Panc1 (cell line): ENCODE measurements around the gene MYCBPAP. TPM values are rescaled to one million over a fixed set of nuclear protein-coding genes. Genes with fewer than 3 reads are reported as not detected.

Experiments
- ATAC-seq: fragments of 200-7000 bp; cut with Tn5 transposase; 2 replicates; pipeline ENCODE4 v1.9.1; 2020; ENCODE audit warnings: mild to moderate bottlenecking, moderate library complexity
- BruUV-seq: library from RNA; stranded (reverse); fragments of 400-500 nt; replicated peaks from 2 replicates; lab custom pipeline; 2021; lab: Mats Ljungman, UMichigan
- CTCF ChIA-PET: fragments of 300-600 bp; sonication (Branson Sonifier 250); formaldehyde crosslinking; loops from one replicate; lab custom pipeline; 2022; ENCODE audit warnings: antibody characterized with exemption; lab: Charles Lee
- POLR2A ChIA-PET: fragments of 300-600 bp; sonication (Branson Sonifier 250); formaldehyde crosslinking; loops from one replicate; lab custom pipeline; 2022; ENCODE audit warnings: antibody characterized with exemption; lab: Charles Lee
- DNase-seq: peaks from one replicate; pipeline ENCODE4 v3.0.0-alpha.2; 2010; ENCODE audit warnings: low read depth, low spot score
- H3K27ac ChIP-seq: 2 replicates; pipeline ENCODE4 v1.5.1; 2011; ENCODE audit warnings: mild to moderate bottlenecking, low read length, inconsistent platforms
- H3K27me3 ChIP-seq: fragments of 200-500 bp; sonication (Bioruptor generic); 2 replicates; pipeline ENCODE4 v1.6.0; 2014; ENCODE audit warnings: low read length, inconsistent platforms; ENCODE audit not compliant: control insufficient read depth, insufficient read depth
- H3K36me3 ChIP-seq: fragments of 200-500 bp; sonication (Bioruptor generic); 2 replicates; pipeline ENCODE4 v1.5.1; 2014; ENCODE audit warnings: inconsistent platforms, mild to moderate bottlenecking, low read length, moderate library complexity; ENCODE audit not compliant: control insufficient read depth, insufficient read depth
- H3K4me1 ChIP-seq: 2 replicates; pipeline ENCODE4 v1.5.1; 2011; ENCODE audit warnings: inconsistent platforms, mild to moderate bottlenecking, low read length, moderate library complexity; ENCODE audit not compliant: control insufficient read depth, insufficient read depth
- H3K4me3 ChIP-seq, 2 experiments: 2 replicates each; pipeline ENCODE4 v1.5.1; 2011 to 2012; ENCODE audit warnings: low read depth in 2 of 2, low read length in 2 of 2, mild to moderate bottlenecking in 2 of 2, inconsistent platforms in 1 of 2, moderate library complexity in 1 of 2
- H3K9me3 ChIP-seq: fragments of 200-500 bp; sonication (Bioruptor generic); 2 replicates; pipeline ENCODE4 v1.5.1; 2014; ENCODE audit warnings: low read depth, mild to moderate bottlenecking, inconsistent platforms, low read length, moderate library complexity; ENCODE audit not compliant: control insufficient read depth, insufficient read depth
- POLR2AphosphoS5 ChIP-seq: IDR thresholded peaks from 2 replicates; pipeline ENCODE4 v1.6.1; 2012; ENCODE audit warnings: mild to moderate bottlenecking, low read depth, low read length, moderate library complexity
- SIN3A ChIP-seq: IDR thresholded peaks from 2 replicates; pipeline ENCODE4 v1.6.1; 2012; ENCODE audit warnings: low read depth, mild to moderate bottlenecking, low read length, moderate library complexity, borderline replicate concordance; ENCODE audit not compliant: insufficient read depth
- TCF7L2 ChIP-seq: IDR thresholded peaks from 2 replicates; pipeline ENCODE4 v1.6.1; 2011; ENCODE audit warnings: mild to moderate bottlenecking, low read depth, low read length, inconsistent platforms
- in situ Hi-C: cut with HindIII; loops from 2 replicates; pipeline ENCODE4 v1.10.0; 2016; ENCODE audit warnings: low sequenced_read_pairs, low pct_unique_long_range_greater_than_20kb
- intact Hi-C: fragments of 100-400 bp; cut with micrococcal nuclease; formaldehyde crosslinking; loops from one replicate; pipeline ENCODE4 v1.10.0; 2022; ENCODE audit not compliant: unreplicated experiment
- total RNA-seq: library from RNA; stranded (reverse); gene quantifications from one replicate; pipeline ENCODE4 v1.2.1, GENCODE V29; 2021; ENCODE audit not compliant: unreplicated experiment
- TF ChIP-seq, protein P1 (sequence below): fragments of 450-650 bp; IDR thresholded peaks from 2 replicates; pipeline ENCODE4 v1.5.1; 2017; ENCODE audit warnings: mild to moderate bottlenecking
- TF ChIP-seq, protein P2 (sequence below), 2 experiments: IDR thresholded peaks; 2 replicates each; pipeline ENCODE4 v1.6.1; 2011 to 2012; ENCODE audit warnings: low read depth in 2 of 2, control low read depth in 1 of 2, low read length in 1 of 2, mild to moderate bottlenecking in 1 of 2, moderate library complexity in 1 of 2; ENCODE audit not compliant: insufficient read depth in 1 of 2

MYCBPAP gene
- total RNA-seq, 1 experiment from 2014 or later: 2.2 TPM

DNA sequence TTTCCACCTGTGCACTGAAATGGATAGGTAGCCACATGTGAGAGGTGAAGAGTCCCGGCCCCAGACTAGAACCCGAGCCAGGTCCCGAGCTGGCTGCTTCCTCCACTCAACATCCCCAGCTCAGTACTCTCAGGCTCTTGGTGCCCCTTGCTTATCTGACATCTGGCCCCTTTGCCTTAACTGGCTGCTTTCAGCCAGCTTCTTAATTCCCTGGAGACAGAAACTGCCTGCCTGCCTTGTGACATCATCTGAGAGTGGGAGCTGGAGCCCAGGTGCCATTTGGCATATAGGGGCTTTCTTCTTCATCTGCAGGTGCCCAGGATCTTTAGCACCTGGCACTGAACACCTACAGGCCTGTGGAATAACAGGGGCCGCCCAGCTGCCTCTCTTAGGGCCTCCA, 48.5 kb upstream of the MYCBPAP start:
- ChIA-PET CTCF (no interaction called here), POLR2A (no interaction called here)
- no peak overlapping the region for H3K27ac ChIP-seq
- TF ChIP-seq SIN3A (no peak), TCF7L2 (no peak), POLR2AphosphoS5 (no peak)
- TF ChIP-seq, protein P1, sequence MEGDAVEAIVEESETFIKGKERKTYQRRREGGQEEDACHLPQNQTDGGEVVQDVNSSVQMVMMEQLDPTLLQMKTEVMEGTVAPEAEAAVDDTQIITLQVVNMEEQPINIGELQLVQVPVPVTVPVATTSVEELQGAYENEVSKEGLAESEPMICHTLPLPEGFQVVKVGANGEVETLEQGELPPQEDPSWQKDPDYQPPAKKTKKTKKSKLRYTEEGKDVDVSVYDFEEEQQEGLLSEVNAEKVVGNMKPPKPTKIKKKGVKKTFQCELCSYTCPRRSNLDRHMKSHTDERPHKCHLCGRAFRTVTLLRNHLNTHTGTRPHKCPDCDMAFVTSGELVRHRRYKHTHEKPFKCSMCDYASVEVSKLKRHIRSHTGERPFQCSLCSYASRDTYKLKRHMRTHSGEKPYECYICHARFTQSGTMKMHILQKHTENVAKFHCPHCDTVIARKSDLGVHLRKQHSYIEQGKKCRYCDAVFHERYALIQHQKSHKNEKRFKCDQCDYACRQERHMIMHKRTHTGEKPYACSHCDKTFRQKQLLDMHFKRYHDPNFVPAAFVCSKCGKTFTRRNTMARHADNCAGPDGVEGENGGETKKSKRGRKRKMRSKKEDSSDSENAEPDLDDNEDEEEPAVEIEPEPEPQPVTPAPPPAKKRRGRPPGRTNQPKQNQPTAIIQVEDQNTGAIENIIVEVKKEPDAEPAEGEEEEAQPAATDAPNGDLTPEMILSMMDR: no peak
- BruUV-seq: no TSS peak
- ATAC-seq (no peak), DNase-seq (no peak)
- intact Hi-C loops: no loop called here
- no peak overlapping the region for H3K4me3 ChIP-seq
- H3K9me3 ChIP-seq: no peaks in the 10 kb centered on the region
- in situ Hi-C loops: no loop called here
- H3K27me3 ChIP-seq: no peaks in the 10 kb centered on the region
- no peaks in the 10 kb centered on the region for H3K4me1 ChIP-seq
- no peaks in the 10 kb centered on the region for H3K36me3 ChIP-seq

DNA sequence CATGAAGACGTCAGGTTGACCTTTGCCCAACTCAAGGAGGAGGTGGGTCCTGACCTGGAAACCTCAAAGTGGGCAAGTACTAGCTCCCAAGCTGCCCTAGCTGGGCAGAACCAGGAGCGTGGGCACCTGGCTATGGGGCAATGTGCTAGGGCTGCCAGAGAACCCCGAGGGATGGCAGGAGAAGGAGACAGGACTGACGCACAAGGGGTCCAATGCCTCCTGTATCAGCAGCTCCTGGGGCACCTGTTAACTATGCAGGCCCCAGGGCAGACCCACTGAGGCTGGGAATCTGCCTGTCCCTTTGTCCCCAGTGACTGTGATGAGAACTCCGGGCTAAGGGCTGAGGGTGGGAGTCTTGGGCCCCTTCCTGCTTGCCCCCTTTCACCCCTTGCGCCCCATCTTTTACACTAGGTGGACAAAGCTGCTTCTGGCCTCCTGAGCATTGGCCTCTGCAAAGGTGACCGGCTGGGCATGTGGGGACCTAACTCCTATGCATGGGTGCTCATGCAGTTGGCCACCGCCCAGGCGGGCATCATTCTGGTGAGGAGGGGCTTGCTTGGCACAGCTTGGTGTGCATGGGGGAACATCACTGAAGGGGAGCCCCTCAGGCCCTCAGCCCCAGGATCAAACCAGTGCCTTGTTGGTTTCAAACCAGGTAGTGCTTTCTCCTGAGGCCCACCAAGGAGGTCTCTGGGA, 47.3 kb upstream of the MYCBPAP start:
- Histone ChIP-seq H3K4me3 (no peak overlapping the region), H3K27me3 (no peaks in the 10 kb centered on the region), H3K27ac (no peak overlapping the region), H3K4me1 (no peaks in the 10 kb centered on the region), H3K36me3 (no peaks in the 10 kb centered on the region), H3K9me3 (no peaks in the 10 kb centered on the region)
- in situ Hi-C loops (no loop called here), intact Hi-C loops (no loop called here)
- no TSS peak for BruUV-seq
- TF ChIP-seq TCF7L2: no peak
- TF ChIP-seq POLR2AphosphoS5: no peak
- TF ChIP-seq, protein P2, sequence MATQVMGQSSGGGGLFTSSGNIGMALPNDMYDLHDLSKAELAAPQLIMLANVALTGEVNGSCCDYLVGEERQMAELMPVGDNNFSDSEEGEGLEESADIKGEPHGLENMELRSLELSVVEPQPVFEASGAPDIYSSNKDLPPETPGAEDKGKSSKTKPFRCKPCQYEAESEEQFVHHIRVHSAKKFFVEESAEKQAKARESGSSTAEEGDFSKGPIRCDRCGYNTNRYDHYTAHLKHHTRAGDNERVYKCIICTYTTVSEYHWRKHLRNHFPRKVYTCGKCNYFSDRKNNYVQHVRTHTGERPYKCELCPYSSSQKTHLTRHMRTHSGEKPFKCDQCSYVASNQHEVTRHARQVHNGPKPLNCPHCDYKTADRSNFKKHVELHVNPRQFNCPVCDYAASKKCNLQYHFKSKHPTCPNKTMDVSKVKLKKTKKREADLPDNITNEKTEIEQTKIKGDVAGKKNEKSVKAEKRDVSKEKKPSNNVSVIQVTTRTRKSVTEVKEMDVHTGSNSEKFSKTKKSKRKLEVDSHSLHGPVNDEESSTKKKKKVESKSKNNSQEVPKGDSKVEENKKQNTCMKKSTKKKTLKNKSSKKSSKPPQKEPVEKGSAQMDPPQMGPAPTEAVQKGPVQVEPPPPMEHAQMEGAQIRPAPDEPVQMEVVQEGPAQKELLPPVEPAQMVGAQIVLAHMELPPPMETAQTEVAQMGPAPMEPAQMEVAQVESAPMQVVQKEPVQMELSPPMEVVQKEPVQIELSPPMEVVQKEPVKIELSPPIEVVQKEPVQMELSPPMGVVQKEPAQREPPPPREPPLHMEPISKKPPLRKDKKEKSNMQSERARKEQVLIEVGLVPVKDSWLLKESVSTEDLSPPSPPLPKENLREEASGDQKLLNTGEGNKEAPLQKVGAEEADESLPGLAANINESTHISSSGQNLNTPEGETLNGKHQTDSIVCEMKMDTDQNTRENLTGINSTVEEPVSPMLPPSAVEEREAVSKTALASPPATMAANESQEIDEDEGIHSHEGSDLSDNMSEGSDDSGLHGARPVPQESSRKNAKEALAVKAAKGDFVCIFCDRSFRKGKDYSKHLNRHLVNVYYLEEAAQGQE (IDR thresholded peaks at IDR 0.05; ENCODE audit: insufficient read depth in 1 of 2, low read depth in 2 of 2, low read length in 1 of 2): no peak
- no peak for TF ChIP-seq SIN3A
- TF ChIP-seq, protein P1: no peak
- no peak for ATAC-seq
- POLR2A ChIA-PET: no interaction called here
- CTCF ChIA-PET: no interaction called here
- DNase-seq: no peak
